HG02678 (cell line): Measurements from ENCODE around the gene COG2.
"Not testable (repeated sequence)": the region's sequence is repeated elsewhere in the genome, so short reads cannot be mapped to it uniquely, and the experiment has no call there.

Experiments used
- ATAC-seq: cut with Tn5 transposase; IDR thresholded peaks from one replicate; pipeline ENCODE4 v1.9.1; 2021; ENCODE audit warnings: mild to moderate bottlenecking, moderate library complexity; ENCODE audit not compliant: unreplicated experiment

Gene COG2, protein sequence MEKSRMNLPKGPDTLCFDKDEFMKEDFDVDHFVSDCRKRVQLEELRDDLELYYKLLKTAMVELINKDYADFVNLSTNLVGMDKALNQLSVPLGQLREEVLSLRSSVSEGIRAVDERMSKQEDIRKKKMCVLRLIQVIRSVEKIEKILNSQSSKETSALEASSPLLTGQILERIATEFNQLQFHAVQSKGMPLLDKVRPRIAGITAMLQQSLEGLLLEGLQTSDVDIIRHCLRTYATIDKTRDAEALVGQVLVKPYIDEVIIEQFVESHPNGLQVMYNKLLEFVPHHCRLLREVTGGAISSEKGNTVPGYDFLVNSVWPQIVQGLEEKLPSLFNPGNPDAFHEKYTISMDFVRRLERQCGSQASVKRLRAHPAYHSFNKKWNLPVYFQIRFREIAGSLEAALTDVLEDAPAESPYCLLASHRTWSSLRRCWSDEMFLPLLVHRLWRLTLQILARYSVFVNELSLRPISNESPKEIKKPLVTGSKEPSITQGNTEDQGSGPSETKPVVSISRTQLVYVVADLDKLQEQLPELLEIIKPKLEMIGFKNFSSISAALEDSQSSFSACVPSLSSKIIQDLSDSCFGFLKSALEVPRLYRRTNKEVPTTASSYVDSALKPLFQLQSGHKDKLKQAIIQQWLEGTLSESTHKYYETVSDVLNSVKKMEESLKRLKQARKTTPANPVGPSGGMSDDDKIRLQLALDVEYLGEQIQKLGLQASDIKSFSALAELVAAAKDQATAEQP

DNA sequence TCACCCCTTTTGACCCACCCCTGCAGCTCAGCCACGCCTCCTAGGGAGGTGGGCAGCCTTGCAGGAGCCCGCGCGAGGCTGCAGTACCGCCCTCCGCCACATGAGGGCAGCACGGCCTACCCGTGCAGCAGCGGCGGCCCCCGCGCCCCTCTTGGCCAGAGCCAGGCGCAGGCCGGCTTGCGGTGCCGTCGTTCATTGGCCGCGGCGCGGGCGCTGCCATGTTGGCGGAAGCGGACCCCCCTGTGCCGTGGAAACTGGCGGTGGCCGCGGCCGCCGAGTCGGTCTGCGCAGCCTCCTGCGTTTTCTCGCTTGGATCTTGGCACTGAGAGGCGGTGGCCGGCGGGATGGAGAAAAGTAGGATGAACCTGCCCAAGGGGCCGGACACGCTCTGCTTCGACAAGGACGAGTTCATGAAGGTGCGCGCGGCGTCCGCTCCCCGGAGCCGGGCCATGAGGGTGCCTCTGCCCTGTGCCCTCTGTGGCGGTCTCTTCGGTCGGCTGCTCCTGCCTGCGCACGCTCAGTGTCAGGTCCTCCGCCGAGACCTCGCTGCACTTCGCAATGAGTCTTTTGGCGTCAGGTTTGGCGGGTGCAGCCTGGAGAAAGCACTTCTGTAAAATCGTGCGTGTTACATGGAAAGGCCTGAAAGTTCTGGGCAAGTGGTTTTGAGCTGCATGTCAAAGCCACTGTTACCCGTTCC is at the start of gene COG2:
TSS of gene COG2 (plus strand) at position 219 of the 697 bp plus-strand sequence. CDS start at position 345, 126 bp downstream.
- ATAC-seq, result peak; percentile 96

DNA sequence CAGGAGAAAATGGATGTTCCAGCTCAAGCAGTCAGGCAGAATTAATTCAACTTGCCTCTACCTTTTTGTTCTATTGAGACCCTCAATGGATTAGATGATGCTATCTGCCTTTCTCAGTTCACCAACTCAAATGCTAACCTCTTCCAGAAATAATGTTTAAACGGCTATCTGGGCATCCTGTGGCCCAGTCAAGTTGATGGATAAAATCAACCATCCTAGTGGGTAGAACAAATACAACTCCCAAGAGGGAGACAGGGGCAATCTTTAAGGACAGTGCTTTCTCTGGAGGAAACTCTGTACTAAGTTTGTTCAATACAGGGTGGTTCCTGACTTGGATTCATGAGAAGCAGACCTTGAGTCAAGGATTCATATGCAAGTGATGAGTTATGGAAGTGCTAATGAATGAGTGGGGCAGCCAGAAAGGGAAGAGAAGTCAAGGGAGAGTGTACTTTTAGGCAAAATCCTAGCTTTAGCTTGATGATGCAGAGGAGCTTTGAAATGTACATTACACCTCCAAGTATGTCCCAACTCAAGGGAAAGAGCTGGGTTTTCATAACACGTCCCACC is 49.4 kb upstream of the COG2 start:
- no peak for ATAC-seq

DNA sequence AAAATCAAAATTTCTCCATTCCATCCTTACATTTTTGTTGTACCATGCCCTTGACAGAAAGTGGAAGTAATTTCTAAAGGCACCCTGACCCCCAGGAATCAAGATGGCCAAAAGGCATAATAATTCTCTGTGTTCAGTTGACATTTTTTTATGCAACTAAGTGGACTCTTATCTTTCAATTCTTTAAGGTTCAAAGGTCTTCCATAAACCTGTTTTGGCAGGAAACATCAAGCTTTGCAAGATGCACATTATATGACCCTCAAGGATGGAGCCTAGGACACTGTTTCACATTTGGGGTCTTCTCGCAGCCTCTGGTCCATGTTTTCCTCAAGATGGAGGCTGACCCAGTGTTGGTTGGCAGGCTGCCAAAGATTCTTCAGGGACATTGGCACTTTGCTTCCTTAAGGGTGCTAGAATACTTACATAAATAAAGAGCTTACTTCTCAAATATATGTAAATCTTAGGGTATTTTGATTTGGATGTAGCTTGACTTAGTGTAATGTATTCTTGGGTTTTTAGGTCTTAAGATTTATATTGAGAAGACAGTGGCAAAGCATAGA is 48.0 kb upstream of the COG2 start:
- ATAC-seq, result no peak

DNA sequence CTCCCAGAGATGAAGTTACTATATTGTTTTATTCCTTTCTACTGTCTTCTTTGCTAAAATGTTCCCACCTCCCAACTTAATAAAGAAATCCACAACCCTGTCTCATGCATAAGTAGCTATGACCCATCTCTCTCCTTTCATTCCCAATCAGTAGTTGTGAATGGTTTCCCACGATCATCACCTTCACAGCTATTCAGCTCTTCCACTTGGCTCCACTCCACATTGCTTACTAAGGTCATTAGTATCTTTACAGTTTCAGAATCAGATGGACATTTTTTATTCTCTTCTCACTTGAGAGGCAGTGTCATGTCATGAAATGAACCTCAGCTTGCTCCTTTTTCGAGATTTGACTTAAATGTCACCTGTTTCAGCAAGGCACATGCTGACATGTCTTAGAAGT is 47.1 kb upstream of the COG2 start:
- ATAC-seq, result no peak

DNA sequence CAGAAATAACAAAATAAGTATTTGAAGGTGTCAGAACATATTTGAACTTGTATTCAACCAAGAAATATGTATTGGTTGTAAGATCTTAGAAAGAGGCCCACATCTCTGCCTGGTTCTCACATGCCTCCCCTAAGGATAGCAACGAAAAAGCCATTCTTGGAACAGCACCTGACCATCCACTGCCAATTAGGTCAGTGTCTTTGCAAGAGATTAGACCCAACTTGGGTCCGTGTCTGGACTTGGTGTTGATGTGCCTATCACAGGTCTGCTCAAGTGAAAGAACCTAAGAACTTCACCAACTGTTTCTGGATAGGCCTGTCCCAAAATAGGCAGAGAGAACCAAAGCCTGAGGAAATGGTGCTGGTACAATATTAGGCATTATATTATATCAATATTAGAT is 46.0 kb upstream of the COG2 start:
- no peak for ATAC-seq

DNA sequence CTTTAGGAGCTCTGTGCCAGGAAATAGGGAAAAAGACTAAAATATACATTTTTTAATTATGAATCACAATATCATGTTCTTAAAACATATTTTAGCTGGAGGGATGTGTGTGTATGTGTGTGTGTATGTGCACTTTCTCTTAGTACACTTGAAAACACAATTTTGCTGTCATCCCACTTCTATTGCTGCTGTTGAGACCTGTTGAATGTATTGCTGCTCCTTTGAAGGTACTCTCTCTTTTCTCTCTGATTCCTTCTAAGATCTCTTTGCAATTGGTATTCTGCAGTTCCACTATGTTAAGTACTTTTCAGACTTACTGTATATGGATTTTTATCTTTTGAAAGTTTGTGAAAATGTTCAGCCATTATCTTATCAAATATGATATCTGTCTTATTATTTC is 43.5 kb upstream of the COG2 start:
- no peak for ATAC-seq

DNA sequence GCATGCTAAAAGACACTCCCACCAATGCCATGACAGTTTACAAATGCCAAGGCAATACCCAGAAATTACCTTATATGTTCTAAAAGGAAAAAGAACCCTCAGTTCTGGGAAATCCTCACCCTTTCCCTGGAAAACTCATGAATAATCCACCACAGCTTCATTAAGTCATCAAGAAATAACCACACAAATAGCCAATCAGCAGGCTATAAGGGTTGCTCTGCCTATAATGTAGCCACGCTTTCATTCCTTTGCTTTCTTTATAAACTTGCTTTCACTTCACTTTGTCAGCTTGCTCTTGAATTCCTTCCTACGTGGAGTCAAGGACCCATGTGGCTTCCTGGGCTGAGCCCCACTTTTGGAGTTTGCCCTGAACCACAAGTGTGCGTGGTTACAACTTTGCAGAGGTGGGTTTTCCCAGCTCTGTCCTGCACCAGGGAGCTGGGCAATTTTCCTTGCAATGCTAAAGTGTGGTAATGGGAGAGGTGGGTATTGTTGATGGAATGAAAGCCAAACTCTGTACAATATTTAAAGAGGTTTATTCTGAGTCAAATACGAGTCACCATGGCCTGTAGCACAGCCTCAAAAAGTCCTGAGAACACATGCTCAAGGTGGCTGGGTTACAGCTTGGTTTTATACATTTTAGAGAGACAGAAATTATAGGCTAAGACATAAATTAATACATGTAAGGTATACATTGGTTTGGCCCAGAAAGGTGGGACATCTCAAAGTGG is 42.2 kb upstream of the COG2 start:
- no peak for ATAC-seq

DNA sequence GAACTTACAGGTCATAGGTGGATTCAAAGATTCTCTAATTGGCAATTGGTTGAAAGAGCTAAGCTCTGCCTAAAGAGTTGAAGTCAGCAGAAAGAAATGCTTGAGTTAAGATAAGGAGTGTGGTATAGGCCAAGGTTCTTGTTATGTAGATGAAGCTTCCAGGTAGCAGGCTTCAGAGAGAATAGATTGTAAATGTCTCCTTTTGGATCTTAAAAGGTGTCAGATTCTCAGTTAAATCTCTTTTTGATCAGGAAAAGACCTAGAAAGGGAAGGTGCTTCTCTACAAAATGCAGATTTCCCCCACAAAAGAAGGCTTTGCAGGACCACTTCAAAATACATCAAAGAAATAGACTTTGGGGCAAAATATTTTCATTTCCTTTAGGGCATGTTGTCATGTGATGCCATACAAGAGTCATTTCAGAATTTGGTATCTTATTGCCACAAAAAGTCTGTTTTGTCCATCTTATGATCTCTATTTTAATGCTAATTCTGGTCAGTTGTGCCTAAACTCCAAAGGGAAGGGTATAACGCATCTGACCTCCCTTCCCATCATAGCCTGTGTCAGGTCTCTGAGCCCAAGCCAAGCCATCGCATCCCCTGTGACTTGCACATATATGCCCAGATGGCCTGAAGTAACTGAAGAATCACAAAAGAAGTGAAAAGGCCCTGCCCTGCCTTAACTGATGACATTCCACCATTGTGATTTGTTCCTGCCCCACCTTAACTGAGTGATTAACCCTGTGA is 41.5 kb upstream of the COG2 start:
- ATAC-seq, result not testable (repeated sequence)

DNA sequence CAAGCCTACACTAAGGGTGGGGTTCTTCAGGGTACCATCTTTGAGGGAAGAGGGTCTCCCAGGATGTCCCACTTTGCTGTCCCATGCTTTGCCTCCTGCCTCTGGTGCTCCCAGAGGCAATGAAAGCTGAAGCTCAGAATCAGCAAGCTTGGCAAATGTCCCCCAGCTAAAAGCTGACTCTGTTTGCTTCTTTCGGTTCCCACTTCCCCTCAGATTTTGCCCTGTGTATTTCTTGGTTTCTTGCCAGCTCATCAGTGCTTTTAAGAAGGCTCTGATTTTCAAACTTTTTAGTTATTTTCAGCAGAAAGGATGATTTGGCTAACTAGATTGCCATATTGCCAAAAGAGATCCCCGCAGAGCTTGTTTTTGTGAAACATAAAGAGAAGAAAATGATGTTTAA is 33.1 kb upstream of the COG2 start:
- no peak for ATAC-seq

DNA sequence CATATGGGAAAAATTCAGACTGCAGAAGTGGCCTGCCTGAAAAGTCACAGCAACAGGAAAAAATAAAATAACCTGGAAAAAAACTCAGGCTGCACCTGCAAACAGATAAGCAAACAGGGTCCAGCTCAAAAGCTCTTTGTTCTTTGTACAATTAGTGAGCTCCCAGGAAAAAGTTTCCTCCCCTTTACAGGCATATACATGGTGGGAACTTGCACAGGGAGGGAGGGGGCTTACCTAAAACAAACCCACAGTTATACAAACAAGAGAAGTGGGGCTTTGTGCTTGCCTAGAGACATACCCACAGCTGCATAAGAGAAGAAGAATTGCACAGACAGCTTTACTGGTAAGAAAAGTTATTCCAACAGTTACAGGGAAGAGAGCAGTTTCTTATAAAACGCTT is 31.7 kb upstream of the COG2 start:
- no peak for ATAC-seq

DNA sequence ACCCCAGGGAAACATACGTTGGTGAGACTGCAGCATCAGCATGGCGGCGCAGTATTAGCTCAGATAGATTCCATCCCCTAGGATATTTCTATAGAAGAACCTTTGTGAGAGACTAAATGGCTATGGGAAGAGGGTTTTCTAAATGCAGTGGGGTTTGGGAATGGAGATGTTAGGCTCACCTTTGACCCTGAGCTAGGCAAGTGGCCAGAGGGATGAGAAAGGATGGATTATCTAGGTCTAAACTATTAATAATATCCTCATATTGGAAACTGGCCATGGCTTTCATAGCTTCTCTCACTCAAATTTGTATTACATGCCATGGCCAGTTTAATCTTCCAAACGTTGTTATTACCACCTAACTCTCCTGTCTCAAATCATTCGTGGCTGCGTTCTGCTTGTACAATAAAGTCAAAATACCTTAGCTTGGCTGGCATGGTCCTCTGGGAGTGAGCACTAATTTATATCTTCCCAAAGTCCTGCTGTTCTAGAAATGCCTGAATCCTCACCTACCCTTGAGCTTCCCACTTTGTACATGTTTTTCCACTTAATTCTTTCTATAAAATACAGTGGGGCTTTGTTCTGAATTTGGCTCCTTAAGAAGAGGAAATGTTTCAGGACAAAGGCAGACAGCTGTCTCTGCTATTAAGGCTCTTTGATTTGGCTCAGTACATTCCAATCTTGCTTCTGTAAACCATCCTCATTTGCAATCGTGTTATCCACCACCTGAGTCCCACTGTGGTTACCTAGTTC is 31.0 kb upstream of the COG2 start:
- no peak for ATAC-seq

DNA sequence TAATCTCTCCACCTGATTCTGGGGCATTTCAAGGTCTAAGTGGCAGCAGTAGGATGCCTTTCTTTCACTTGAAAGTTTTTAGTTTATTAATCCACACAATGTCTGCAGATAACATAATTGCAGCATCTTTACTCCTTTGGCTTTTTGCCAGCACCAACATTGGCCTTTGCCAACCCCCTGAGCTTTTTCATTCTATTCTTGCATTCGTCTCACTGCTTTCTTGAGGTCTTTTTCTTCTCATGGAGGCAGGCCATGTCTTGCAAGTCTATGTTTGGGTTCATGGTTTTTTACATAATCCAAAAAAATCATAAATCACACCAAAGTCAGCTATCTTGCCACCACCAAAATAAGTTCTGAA is 30.4 kb upstream of the COG2 start:
- no peak for ATAC-seq

DNA sequence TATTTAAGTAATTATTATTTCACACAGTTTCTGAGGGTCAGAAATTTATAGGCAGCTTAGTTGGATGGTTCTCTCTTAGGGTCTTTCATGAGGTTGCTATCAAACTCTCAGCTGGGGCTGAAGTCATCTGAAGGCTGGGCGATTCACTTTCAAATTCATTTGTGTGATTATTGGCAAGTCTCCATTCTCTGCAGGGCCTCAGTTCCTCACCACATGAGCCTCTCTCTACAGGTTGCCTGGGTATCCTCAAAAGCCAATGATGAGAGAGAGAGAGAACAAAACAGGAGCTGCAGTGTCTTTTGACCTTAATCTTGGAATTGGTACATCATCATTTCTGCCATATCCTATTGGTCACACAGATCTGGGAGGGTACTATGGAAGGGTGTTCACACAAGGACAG is 29.6 kb upstream of the COG2 start:
- ATAC-seq, result no peak

DNA sequence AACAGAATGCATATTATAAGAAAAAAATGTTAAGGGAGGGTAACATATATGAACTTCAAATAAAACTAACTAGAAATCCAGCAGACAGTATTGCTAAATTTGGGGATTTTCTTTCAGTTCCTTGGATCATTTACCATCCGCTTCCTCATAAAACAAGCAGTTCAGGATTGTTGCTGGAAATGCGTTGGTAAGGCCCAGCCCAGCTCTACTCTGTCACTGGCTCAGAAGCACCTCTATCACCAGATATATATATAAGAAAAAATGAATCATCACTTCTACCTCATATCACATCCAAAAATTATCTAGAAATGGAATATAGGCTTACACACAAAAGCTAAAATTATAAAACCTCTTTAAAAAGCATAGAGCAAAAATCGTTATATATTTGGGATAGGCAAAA is 28.2 kb upstream of the COG2 start:
- ATAC-seq, result no peak

DNA sequence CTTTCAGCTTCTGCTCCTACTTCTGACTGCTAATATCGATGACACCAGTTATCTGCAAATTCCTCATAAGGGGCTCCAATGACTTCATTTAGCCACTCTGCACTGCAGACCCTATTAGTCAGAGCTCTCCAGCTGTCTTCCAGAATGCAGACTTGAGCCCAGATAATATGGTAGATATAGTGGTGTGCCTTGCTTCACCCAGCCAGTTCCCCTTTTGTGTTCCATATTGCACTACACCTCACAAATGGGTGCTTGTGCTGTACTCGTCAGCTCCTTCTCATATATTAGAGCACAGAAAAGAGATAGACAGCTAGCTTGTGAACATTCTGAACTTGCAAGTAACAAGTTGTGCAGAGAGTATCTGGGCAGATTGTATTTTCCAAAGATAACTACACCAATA is 23.7 kb upstream of the COG2 start:
- ATAC-seq, result no peak

DNA sequence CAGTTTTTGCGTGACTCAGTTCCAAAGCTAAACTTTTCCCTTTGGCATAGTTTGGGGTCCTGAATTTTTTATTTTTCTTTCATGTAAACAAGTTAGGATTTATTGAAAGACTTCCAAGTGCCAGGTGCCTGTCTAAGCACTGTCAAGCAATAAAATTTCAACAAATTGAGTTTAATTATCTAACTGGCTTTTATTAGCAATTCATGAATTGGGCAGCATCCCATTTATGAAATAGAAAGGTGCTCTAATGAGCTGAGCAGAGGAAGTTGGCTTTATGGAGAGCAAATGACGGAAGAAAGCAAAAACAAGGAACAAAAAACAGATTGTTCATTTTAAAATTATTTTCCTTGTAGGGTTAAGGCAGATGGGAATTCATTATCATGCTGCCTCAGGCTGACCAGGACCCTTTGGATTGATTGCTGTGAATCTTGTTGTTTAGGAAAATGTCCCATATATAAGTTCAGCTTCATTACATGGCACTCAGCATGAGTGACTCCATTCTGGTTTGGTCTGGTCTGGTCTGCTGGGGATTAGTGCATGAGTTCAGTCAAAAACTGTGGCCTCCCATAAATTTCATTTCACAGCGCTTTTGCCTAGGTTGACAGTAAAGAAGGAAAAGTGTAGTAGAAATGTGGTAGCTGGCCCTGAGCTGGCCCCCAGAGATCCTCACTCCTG is 21.5 kb upstream of the COG2 start:
- no peak for ATAC-seq

DNA sequence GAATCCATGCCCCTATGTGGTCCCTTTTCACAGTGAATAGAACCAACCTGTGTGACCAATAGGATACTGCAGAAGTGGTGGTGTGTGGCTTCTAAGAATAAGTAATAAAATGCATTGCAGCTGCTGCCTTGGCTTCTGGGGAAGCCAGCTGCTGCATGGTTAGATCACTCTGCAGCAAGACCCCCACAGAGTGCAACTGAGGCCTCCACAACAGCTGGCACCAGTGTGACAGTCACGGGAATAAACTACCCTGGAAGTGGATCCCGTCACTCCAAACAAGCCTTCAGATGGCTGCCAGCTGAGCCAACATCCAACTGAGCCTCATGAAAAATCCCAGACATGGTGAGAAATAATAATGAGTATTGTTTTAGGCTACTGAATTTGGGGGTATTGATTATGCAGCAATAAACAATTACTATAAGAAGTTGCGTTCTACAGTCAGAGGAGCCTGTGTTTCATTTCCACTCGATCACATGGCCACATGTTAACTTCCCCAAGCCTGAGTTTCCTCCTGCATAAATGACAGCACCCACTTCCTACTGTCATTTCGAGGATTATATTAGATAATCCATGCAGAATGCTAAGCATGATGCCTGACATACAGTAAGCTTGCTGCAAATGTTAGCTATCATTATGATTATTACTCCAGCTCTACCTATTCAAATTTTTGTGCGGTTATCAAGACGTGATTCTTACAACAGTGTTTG is 20.8 kb upstream of the COG2 start:
- no peak for ATAC-seq

DNA sequence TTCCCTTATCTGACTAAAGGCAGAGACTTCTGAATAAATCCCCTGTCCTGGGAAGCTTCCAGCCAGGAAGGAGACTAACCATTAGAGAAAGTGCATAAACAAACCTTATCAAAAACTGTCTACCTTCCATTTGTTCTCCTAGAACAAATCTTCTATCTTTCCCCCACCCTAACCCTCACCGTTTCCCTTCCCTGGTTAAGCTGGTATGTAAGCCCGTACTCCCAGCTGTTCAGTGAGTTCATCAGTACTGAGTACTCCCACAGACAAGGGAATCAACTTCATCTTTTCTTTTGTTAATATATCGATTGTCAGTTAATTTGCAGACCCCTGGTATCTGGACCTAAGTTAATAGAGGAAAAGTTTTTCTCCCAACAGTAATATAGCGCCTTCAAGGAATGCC is 20.1 kb upstream of the COG2 start:
- ATAC-seq, result no peak
